ENCODE data around the gene CBFA2T2.

CBFA2T2 gene

GRCh38 chr20:33644313-33645071 is 154.6 kb downstream of the CBFA2T2 start:
- H3K4me3 ChIP-seq, result no peak overlapping the region
- no peak overlapping the region for H3K27ac ChIP-seq

GRCh38 chr20:33645072-33645358 is 155.1 kb downstream of the CBFA2T2 start:
- Histone ChIP-seq H3K4me3 (no peak overlapping the region), H3K27ac (no peak overlapping the region)

GRCh38 chr20:33645396-33645795 is 155.5 kb downstream of the CBFA2T2 start:
- no peak overlapping the region for H3K27ac ChIP-seq
- H3K4me3 ChIP-seq, result no peak overlapping the region

- Histone ChIP-seq H3K27ac (no peak overlapping the region), H3K4me3 (no peak overlapping the region)
These were observed 156.3 kb downstream of the CBFA2T2 start for GRCh38 chr20:33646191-33646590.

- Histone ChIP-seq H3K4me3 (peak overlapping the region in 1 of 7 experiments; percentile 4), H3K27ac (peak overlapping the region in 15 of 21 experiments; percentile 6 to 68 (median 51))
These were observed 157.2 kb downstream of the CBFA2T2 start for GRCh38 chr20:33646959-33647602.

- H3K4me3 ChIP-seq, result peak overlapping the region in 1 of 7 experiments; percentile 4
- H3K27ac ChIP-seq, result peak overlapping the region in 16 of 21 experiments; percentile 6 to 68 (median 50)
These were observed 157.9 kb downstream of the CBFA2T2 start for GRCh38 chr20:33647603-33648395.

GRCh38 chr20:33648396-33649004 is 158.6 kb downstream of the CBFA2T2 start:
- Histone ChIP-seq H3K4me3 (no peak overlapping the region), H3K27ac (peak overlapping the region in 9 of 21 experiments; percentile 6 to 68 (median 54))

- H3K27ac ChIP-seq, result peak overlapping the region in 5 of 21 experiments; percentile 0 to 67 (median 13)
- H3K4me3 ChIP-seq, result no peak overlapping the region
These were observed 159.3 kb downstream of the CBFA2T2 start for GRCh38 chr20:33649201-33649681.

- Histone ChIP-seq H3K4me3 (no peak overlapping the region), H3K27ac (peak overlapping the region in 5 of 21 experiments; percentile 2 to 20 (median 13))
These were observed 160.3 kb downstream of the CBFA2T2 start for GRCh38 chr20:33650111-33650752.

GRCh38 chr20:33650753-33651561 is 161.1 kb downstream of the CBFA2T2 start:
- H3K27ac ChIP-seq, result peak overlapping the region in 7 of 21 experiments; percentile 6 to 61 (median 26)

GRCh38 chr20:33651562-33652048 is 161.7 kb downstream of the CBFA2T2 start:
- Histone ChIP-seq H3K27ac (peak overlapping the region in 7 of 21 experiments; percentile 6 to 61 (median 26)), H3K4me3 (no peak overlapping the region)

More at GRCh38 chr20:33650753-33651561, 161.1 kb downstream of the CBFA2T2 start:
- no peak overlapping the region for H3K4me3 ChIP-seq

GRCh38 chr20:33653218-33653899 is 163.5 kb downstream of the CBFA2T2 start:
- Histone ChIP-seq H3K27ac (peak overlapping the region in 4 of 21 experiments; percentile 1 to 63 (median 38)), H3K4me3 (no peak overlapping the region)

- H3K4me3 ChIP-seq, result no peak overlapping the region
- peak overlapping the region in 4 of 21 experiments; percentile 1 to 52 (median 38) for H3K27ac ChIP-seq
These were observed 164.2 kb downstream of the CBFA2T2 start for GRCh38 chr20:33653900-33654596.

GRCh38 chr20:33654680-33655161 is 164.8 kb downstream of the CBFA2T2 start:
- Histone ChIP-seq H3K4me3 (no peak overlapping the region), H3K27ac (peak overlapping the region in 1 of 21 experiments; percentile 52)

GRCh38 chr20:33655164-33655563 is 165.3 kb downstream of the CBFA2T2 start:
- Histone ChIP-seq H3K4me3 (no peak overlapping the region), H3K27ac (no peak overlapping the region)

- no peak overlapping the region for H3K27ac ChIP-seq
These were observed 166.3 kb downstream of the CBFA2T2 start for GRCh38 chr20:33656010-33656782.

More at GRCh38 chr20:33656010-33656782, 166.3 kb downstream of the CBFA2T2 start:
- no peak overlapping the region for H3K4me3 ChIP-seq
